ENCODE data around the gene PIEZO2.

GRCh38 chr18:10942998-10943397 is 206.4 kb downstream of the PIEZO2 start:
- no peak for TF ChIP-seq ZFP3 (tag by site-specific recombination; IDR thresholded peaks at IDR 0.05; ENCODE audit: low read depth)
- no peak for TF ChIP-seq ATF2 (tag by site-specific recombination; IDR thresholded peaks at IDR 0.05; ENCODE audit: low read depth)
- no peak for TF ChIP-seq CTCF (tag by site-specific recombination; IDR thresholded peaks at IDR 0.05)
- no peak for TF ChIP-seq ZNF157 (tag by site-specific recombination; IDR thresholded peaks at IDR 0.05)
